IPS-15b (cell line): ENCODE measurements around the gene NPRL2.

Source experiments
- H3K27me3 ChIP-seq: one replicate; pipeline ENCODE4 v1.6.1; 2013; ENCODE audit warnings: low read length; ENCODE audit not compliant: control insufficient read depth, insufficient read depth
- H3K36me3 ChIP-seq: one replicate; pipeline ENCODE4 v1.6.1; 2013; ENCODE audit warnings: low read length; ENCODE audit not compliant: control insufficient read depth, insufficient read depth
- H3K4me1 ChIP-seq: one replicate; pipeline ENCODE4 v1.6.1; 2013; ENCODE audit warnings: mild to moderate bottlenecking, low read length; ENCODE audit not compliant: control insufficient read depth, insufficient read depth
- H3K4me3 ChIP-seq: one replicate; pipeline ENCODE4 v1.5.1; 2013; ENCODE audit warnings: low read depth, low read length
- H3K9ac ChIP-seq: one replicate; pipeline ENCODE4 v1.6.1; 2013; ENCODE audit warnings: low read depth, mild to moderate bottlenecking, low read length
- H3K9me3 ChIP-seq: one replicate; pipeline ENCODE4 v1.6.1; 2013; ENCODE audit warnings: mild to moderate bottlenecking, low read length; ENCODE audit not compliant: control insufficient read depth, insufficient read depth

Gene NPRL2

GRCh38 chr3:50355829-50356552 lies 5.4 kb upstream of the NPRL2 start:
- H3K4me3 ChIP-seq, result no peak overlapping the region

DNA sequence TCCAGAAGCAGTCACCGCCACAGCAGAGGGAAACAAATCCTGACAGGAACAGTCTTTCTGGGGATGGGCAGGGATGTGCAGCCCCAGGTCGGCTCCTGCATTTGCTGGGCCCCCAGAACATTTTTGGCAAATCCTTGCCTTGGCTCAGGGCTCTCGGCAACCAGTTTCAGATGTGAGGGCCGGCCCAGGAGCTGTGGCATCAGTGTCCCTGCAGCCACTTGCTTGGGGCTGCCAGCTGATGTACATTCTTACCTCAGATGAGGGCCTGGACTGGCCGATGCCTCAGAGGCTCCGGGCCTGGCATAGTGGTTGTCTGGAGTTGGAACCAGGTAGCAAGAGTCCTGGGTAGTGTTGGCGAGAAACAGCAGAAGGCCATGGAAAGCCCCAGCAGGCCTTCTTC lies 4.3 kb upstream of the NPRL2 start:
- H3K9ac ChIP-seq, result no peak overlapping the region
- H3K27me3 ChIP-seq, result no peaks in the 10 kb centered on the region
- H3K4me3 ChIP-seq, result no peak overlapping the region
- peaks cover 5% of the 10 kb centered on the region for H3K4me1 ChIP-seq
- H3K9me3 ChIP-seq, result no peaks in the 10 kb centered on the region
- H3K36me3 ChIP-seq, result peaks cover 33% of the 10 kb centered on the region

More at GRCh38 chr3:50355829-50356552, 5.4 kb upstream of the NPRL2 start:
- Histone ChIP-seq H3K9me3 (no peaks in the 10 kb centered on the region), H3K36me3 (peaks cover 33% of the 10 kb centered on the region), H3K9ac (no peak overlapping the region), H3K4me1 (peaks cover 8% of the 10 kb centered on the region), H3K27me3 (no peaks in the 10 kb centered on the region)

- Histone ChIP-seq H3K9ac (no peak overlapping the region), H3K36me3 (peaks cover 33% of the 10 kb centered on the region), H3K4me3 (no peak overlapping the region), H3K4me1 (peaks cover 4% of the 10 kb centered on the region), H3K9me3 (no peaks in the 10 kb centered on the region), H3K27me3 (no peaks in the 10 kb centered on the region)
Measured at GRCh38 chr3:50354186-50354764, 3.7 kb upstream of the NPRL2 start.

- H3K9me3 ChIP-seq, result no peaks in the 10 kb centered on the region
- no peaks in the 10 kb centered on the region for H3K27me3 ChIP-seq
- H3K4me3 ChIP-seq, result no peak overlapping the region
- H3K36me3 ChIP-seq, result peaks cover 36% of the 10 kb centered on the region
- H3K4me1 ChIP-seq, result peaks cover 4% of the 10 kb centered on the region
- H3K9ac ChIP-seq, result no peak overlapping the region
Measured at GRCh38 chr3:50353245-50354004, 2.9 kb upstream of the NPRL2 start.

DNA sequence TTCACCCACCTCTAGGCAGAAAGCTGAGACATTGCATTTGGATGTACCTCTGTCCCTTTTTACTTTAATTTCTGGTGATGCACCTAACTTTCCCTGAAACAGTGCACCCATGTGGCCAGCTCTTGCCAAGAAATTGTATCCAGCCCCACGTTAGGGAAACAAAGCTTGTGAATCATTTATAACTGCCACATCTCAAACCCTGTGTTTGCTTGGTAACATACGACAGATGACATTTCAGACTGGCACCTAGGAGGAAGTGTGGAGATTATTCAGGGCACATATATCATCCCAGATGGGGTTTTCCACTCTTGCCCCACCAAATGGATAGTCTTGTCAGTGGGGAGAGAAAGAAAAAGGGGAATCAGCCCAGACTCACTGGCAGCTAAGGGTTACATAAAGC lies 2.2 kb upstream of the NPRL2 start:
- Histone ChIP-seq H3K36me3 (peaks cover 34% of the 10 kb centered on the region), H3K27me3 (no peaks in the 10 kb centered on the region), H3K9ac (no peak overlapping the region), H3K9me3 (no peaks in the 10 kb centered on the region), H3K4me1 (peaks cover 4% of the 10 kb centered on the region), H3K4me3 (no peak overlapping the region)

DNA sequence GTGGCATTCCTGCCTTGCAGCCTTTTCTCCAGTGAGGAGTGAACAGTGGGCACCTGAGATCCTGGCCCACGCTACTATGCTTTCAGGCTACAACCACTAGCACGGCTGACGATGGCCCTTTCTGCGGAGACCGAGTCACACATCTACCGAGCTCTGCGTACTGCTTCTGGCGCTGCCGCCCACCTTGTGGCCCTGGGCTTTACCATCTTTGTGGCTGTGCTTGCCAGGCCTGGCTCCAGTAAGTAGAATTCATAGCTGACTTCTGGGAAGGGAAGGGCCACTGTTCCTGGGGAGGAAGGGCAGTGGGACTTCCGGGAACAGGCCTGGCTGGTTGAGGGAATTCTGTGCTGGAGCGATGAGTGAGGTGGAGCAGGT lies 735 bp upstream of the NPRL2 start:
- Histone ChIP-seq H3K36me3 (peaks cover 33% of the 10 kb centered on the region), H3K27me3 (peaks cover 5% of the 10 kb centered on the region), H3K4me1 (peaks cover 6% of the 10 kb centered on the region), H3K9ac (no peak overlapping the region), H3K4me3 (peak overlapping the region; percentile 100), H3K9me3 (no peaks in the 10 kb centered on the region)

DNA sequence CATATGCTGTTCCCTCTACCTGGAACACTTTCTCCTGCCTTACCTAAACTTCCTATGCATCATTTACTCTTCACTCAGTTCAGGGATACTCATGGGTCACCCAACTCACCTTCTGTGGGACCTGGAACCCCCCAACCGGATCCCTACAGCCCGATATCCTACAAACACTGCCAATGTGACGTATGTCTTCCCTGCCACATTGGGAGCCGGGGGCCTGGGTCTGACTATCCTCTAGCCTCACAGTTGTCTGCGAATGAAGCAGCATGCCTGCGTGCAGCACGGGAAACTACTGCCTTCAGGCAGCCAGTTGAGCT lies 405 bp downstream of the NPRL2 start:
- H3K4me1 ChIP-seq, result peaks cover 6% of the 10 kb centered on the region
- no peaks in the 10 kb centered on the region for H3K9me3 ChIP-seq
- H3K4me3 ChIP-seq, result peak overlapping the region; percentile 100
- H3K27me3 ChIP-seq, result peaks cover 12% of the 10 kb centered on the region
- H3K36me3 ChIP-seq, result peaks cover 26% of the 10 kb centered on the region
- H3K9ac ChIP-seq, result peak overlapping the region; percentile 95

- Histone ChIP-seq H3K9ac (no peak overlapping the region), H3K4me1 (peaks cover 6% of the 10 kb centered on the region), H3K4me3 (no peak overlapping the region), H3K27me3 (peaks cover 39% of the 10 kb centered on the region), H3K36me3 (peaks cover 9% of the 10 kb centered on the region), H3K9me3 (no peaks in the 10 kb centered on the region)
Measured at GRCh38 chr3:50347187-50347813, 3.3 kb downstream of the NPRL2 start.

DNA sequence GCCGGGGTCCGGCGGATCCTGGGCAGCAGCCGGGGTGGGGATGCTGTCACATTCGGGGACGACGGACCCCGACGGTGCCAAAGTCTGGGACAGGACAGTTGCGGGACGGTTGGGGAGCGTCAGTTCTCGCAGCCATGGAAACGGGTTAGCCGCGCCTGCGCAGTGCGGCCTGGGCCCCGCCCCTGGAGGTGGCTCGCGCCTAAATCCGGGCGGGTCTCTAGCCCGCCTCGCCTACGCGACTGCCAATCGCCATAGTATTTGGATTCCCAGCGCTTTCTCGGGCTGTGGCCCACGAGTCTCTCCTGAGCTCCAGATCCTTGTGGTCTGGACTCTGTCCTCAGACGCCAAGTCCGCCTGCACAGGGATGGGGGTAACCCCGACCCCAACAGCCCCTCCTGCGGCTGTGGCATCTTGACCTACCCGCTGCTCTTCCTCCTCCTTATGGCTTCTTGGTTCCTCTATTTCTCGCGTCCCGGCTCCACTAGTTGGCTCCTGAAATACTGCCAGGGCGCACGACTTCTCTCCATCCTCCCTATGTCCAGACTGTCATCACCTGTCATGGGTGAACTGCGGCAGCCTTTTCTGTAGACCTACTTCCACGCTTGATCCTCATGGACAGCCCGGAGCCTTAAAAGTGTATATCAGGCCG lies 4.9 kb downstream of the NPRL2 start, which contains the start of gene ZMYND10:
Gene ZMYND10 (minus strand): TSS at position 147 of the 649 bp plus-strand sequence. CDS start 153 bp downstream, outside the sequence.
- Histone ChIP-seq H3K9me3 (no peaks in the 10 kb centered on the region), H3K36me3 (peaks cover 9% of the 10 kb centered on the region), H3K4me3 (peak within 1 kb of the TSS; percentile 78), H3K27me3 (peaks cover 55% of the 10 kb centered on the region), H3K4me1 (peaks cover 2% of the 10 kb centered on the region), H3K9ac (no peak within 1 kb of the TSS)

GRCh38 chr3:50345008-50345407 lies 5.6 kb downstream of the NPRL2 start:
- Histone ChIP-seq H3K36me3 (peaks cover 9% of the 10 kb centered on the region), H3K4me3 (peak overlapping the region; percentile 78), H3K9ac (no peak overlapping the region), H3K4me1 (peaks cover 3% of the 10 kb centered on the region), H3K27me3 (peaks cover 61% of the 10 kb centered on the region), H3K9me3 (no peaks in the 10 kb centered on the region)
